GM23338 (cell line): ENCODE data around the gene C12orf60. TPM values are rescaled to one million over a fixed set of nuclear protein-coding genes. Genes with fewer than 3 reads are reported as not detected.
A peak's percentile ranks its signal among the peaks of the same experiment; 100 is the strongest.
"Not testable (repeated sequence)": the region's sequence is repeated elsewhere in the genome, so short reads cannot be mapped to it uniquely, and the experiment has no call there.

Source experiments
- ATAC-seq: fragments of 200-7000 bp; cut with Tn5 transposase; 3 replicates; pipeline ENCODE4 v1.9.1; 2020
- DNase-seq: peaks from one replicate; pipeline ENCODE4 v3.0.0-alpha.2; 2015; ENCODE audit warnings: low spot score
- H2AFZ ChIP-seq: fragments of 200-600 bp; sonication (generic); 2 replicates; pipeline ENCODE4 v1.8.0; 2016; ENCODE audit warnings: antibody characterized with exemption, mild to moderate bottlenecking, moderate library complexity
- H3F3A ChIP-seq: fragments of 200-600 bp; sonication (generic); replicated peaks from 2 replicates; pipeline ENCODE4 v1.8.0; 2017; ENCODE audit warnings: antibody characterized with exemption, mixed run types, low read depth
- H3K27ac ChIP-seq: fragments of 200-600 bp; sonication (generic); 2 replicates; pipeline ENCODE4 v1.6.1; 2016; ENCODE audit warnings: low read depth
- H3K27me3 ChIP-seq: fragments of 200-600 bp; sonication (generic); 2 replicates; pipeline ENCODE4 v1.8.0; 2016; ENCODE audit warnings: mild to moderate bottlenecking, mixed run types, moderate library complexity; ENCODE audit not compliant: insufficient read depth
- H3K36me3 ChIP-seq: fragments of 200-600 bp; sonication (generic); 2 replicates; pipeline ENCODE4 v1.8.0; 2016; ENCODE audit warnings: mild to moderate bottlenecking; ENCODE audit not compliant: insufficient read depth
- H3K4me1 ChIP-seq: fragments of 200-600 bp; sonication (generic); 2 replicates; pipeline ENCODE4 v1.8.0; 2016; ENCODE audit warnings: mild to moderate bottlenecking, moderate library complexity; ENCODE audit not compliant: insufficient read depth
- H3K4me2 ChIP-seq: fragments of 200-600 bp; sonication (generic); 2 replicates; pipeline ENCODE4 v1.7.1; 2017; ENCODE audit warnings: mixed run types
- H3K4me3 ChIP-seq: fragments of 200-600 bp; sonication (generic); 2 replicates; pipeline ENCODE4 v1.6.1; 2016; ENCODE audit warnings: mixed run types
- H3K79me2 ChIP-seq: fragments of 200-600 bp; sonication (generic); replicated peaks from 2 replicates; pipeline ENCODE4 v1.8.0; 2017; ENCODE audit warnings: mild to moderate bottlenecking; ENCODE audit not compliant: insufficient read depth
- H3K9me2 ChIP-seq: fragments of 200-600 bp; sonication (generic); 2 replicates; pipeline ENCODE4 v1.8.0; 2017; ENCODE audit not compliant: insufficient read depth
- H4K20me1 ChIP-seq: fragments of 200-600 bp; sonication (generic); replicated peaks from 2 replicates; pipeline ENCODE4 v1.8.0; 2017; ENCODE audit warnings: mild to moderate bottlenecking; ENCODE audit not compliant: insufficient read depth
- H3K27ac Mint-ChIP-seq: 2 replicates; pipeline ENCODE4 v1.8.0; 2020; ENCODE audit warnings: inconsistent platforms, mild to moderate bottlenecking, moderate library complexity, mixed read lengths
- H3K27me3 Mint-ChIP-seq: 3 replicates; pipeline ENCODE4 v1.8.0; 2022; ENCODE audit warnings: low read depth, mild to moderate bottlenecking, moderate library complexity, mixed read lengths, inconsistent platforms; ENCODE audit not compliant: insufficient read depth, poor library complexity
- H3K36me3 Mint-ChIP-seq: 3 replicates; pipeline ENCODE4 v1.8.0; 2021; ENCODE audit warnings: low read depth, mild to moderate bottlenecking, inconsistent platforms, moderate library complexity, mixed read lengths
- H3K4me1 Mint-ChIP-seq: 3 replicates; pipeline ENCODE4 v1.8.0; 2020; ENCODE audit warnings: mild to moderate bottlenecking, inconsistent platforms, mixed read lengths
- H3K4me3 Mint-ChIP-seq: 3 replicates; pipeline ENCODE4 v1.8.0; 2021; ENCODE audit warnings: moderate library complexity, mild to moderate bottlenecking, inconsistent platforms, mixed read lengths
- H3K9me3 Mint-ChIP-seq: 3 replicates; pipeline ENCODE4 v1.8.0; 2020; ENCODE audit warnings: moderate library complexity, mild to moderate bottlenecking, inconsistent platforms, mixed read lengths
- CREB1 ChIP-seq: fragments of 250-450 bp; sonication (Bioruptor Pico); IDR thresholded peaks from 2 replicates; pipeline ENCODE4 v1.5.0; 2020; ENCODE audit warnings: low read depth, mild to moderate bottlenecking, moderate library complexity
- EZH2 ChIP-seq: fragments of 200-600 bp; sonication (generic); IDR thresholded peaks from one replicate; pipeline ENCODE4 v1.8.0; 2017; ENCODE audit warnings: antibody characterized with exemption, mild to moderate bottlenecking, low read depth; ENCODE audit not compliant: unreplicated experiment
- EZH2phosphoT487 ChIP-seq: fragments of 200-600 bp; sonication (generic); IDR thresholded peaks from one replicate; pipeline ENCODE4 v1.8.1; 2018; ENCODE audit warnings: antibody characterized with exemption; ENCODE audit not compliant: unreplicated experiment
- JUNB ChIP-seq: IDR thresholded peaks from one replicate; pipeline ENCODE4 v1.6.1; 2016; ENCODE audit warnings: antibody characterized with exemption; ENCODE audit not compliant: unreplicated experiment
- NANOG ChIP-seq: IDR thresholded peaks from 2 replicates; pipeline ENCODE4 v1.6.1; 2016; ENCODE audit warnings: antibody characterized with exemption, borderline replicate concordance
- STAT1 ChIP-seq: IDR thresholded peaks from one replicate; pipeline ENCODE4 v1.6.1; 2016; ENCODE audit warnings: antibody characterized with exemption; ENCODE audit not compliant: unreplicated experiment
- ZNF331 ChIP-seq: fragments of 250-450 bp; sonication (Bioruptor Pico); IDR thresholded peaks from 2 replicates; pipeline ENCODE4 v1.5.0; 2020; ENCODE audit warnings: low read depth, mild to moderate bottlenecking, moderate library complexity
- polyA plus RNA-seq: library from polyadenylated mRNA; unstranded; fragments of >200 nt; fragmentation: Nextera tagmentation; extraction: Ambion mirVana; gene quantifications from 2 replicates; pipeline ENCODE4 v1.2.1, GENCODE V29; 2016
- total RNA-seq: library from RNA; depleted of rRNA; stranded (reverse); fragments of >200 nt; shearing (Covaris generic); gene quantifications from 2 replicates; pipeline ENCODE4 v1.2.3, GENCODE V29; 2014
- TF ChIP-seq, protein P1 (sequence below): IDR thresholded peaks from one replicate; pipeline ENCODE4 v1.6.1; 2018; ENCODE audit warnings: antibody characterized with exemption; ENCODE audit not compliant: unreplicated experiment
- TF ChIP-seq, protein P2 (sequence below), 2 experiments: fragments of 200-600 bp in 1 of 2; sonication (generic) in 1 of 2; conservative IDR thresholded peaks; 2 replicates each; pipeline versions ENCODE4 v1.5.1 to v1.6.1; 2016 to 2017; ENCODE audit warnings: antibody characterized with exemption in 2 of 2, low read depth in 2 of 2, mild to moderate bottlenecking in 2 of 2, moderate library complexity in 1 of 2
- TF ChIP-seq, protein P3 (sequence below): IDR thresholded peaks from 2 replicates; pipeline ENCODE4 v1.6.1; 2016; ENCODE audit warnings: antibody characterized with exemption

The C12orf60 gene
- total and polyA plus RNA-seq, 2 experiments from 2014 or later = 1.7 to 2.3 TPM

DNA sequence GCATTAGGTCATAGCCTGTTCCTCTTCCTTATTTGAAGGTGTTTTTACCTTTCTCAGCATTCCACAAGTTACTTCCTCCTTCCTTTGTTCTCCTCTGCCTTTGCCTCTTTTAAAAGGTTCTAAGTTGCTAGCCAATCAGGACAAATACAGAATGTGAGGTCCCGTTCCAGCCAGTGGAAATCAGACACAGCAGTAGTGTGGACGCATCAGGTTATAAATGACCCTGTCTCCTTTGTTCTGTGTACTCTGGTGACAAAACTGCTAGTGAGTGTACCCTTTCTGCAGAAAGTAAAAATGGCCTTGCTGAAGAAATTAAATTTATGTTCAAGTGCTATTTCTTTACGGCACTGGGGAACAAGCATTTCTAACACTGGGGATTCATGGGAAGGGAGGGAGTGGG is 37.5 kb upstream of the C12orf60 start:
- not testable (repeated sequence) for H3K4me3 Mint-ChIP-seq, H2AFZ ChIP-seq, H3K4me2 ChIP-seq, H3K4me1 ChIP-seq, H3F3A ChIP-seq, DNase-seq, H3K27me3 ChIP-seq, H3K9me2 ChIP-seq, H4K20me1 ChIP-seq, H3K4me3 ChIP-seq, ATAC-seq, H3K36me3 ChIP-seq
- peaks cover 25% of the 10 kb centered on the region for H3K27me3 Mint-ChIP-seq
- peaks cover 13% of the 10 kb centered on the region; the same call in 2 of the 3 replicates for H3K4me1 Mint-ChIP-seq
- H3K36me3 Mint-ChIP-seq = peaks cover 67% of the 10 kb centered on the region
- Histone ChIP-seq H3K79me2 (peaks cover 50% of the 10 kb centered on the region), H3K27ac (peak overlapping the region; percentile 52)
- peak overlapping the region; percentile 51; the same call in 1 of the 2 replicates for H3K27ac Mint-ChIP-seq
- H3K9me3 Mint-ChIP-seq = peaks cover 40% of the 10 kb centered on the region

DNA sequence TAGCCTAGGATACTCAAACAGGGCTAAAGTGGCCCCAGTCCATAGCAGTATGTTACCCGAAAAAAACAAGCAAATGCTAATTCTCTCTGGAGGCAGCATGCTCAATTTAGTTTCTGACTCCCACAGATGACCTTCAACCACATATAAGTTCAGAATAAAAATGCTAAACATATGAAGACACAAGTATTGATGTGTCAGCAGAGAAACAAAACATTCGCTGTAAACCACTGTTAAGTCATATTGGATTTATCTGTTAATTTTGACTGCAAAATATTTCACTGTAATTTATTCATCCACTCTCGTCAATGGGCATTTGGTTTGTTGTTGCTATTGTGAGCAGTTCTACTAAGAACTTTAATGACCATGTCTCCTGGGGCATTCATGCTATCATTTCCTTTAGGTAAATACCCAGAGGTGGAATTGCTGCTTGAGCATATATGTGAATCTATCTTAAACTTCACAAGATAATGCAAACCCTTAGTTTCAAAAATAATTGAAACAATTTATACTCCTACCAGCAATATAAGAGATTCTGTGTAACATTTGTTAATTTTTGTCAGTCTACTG is 36.7 kb upstream of the C12orf60 start:
- ATAC-seq (no peak), DNase-seq (no peak)
- Histone ChIP-seq H3K4me1 (peaks cover under 1% of the 10 kb centered on the region), H3K4me3 (no peak overlapping the region), H2AFZ (no peak overlapping the region), H4K20me1 (no peaks in the 10 kb centered on the region; the same call in 1 of the 2 replicates), H3K4me2 (no peak overlapping the region), H3K27ac (peak overlapping the region; percentile 52), H3K27me3 (no peaks in the 10 kb centered on the region), H3K9me2 (no peaks in the 10 kb centered on the region), H3K36me3 (no peaks in the 10 kb centered on the region), H3F3A (0 out of 2 replicates have a peak, but pooled peaks cover 5% of the 10 kb centered on the region), H3K79me2 (peaks cover 50% of the 10 kb centered on the region)
- TF ChIP-seq ZNF331 (CRISPR knock-in tag) = no peak
- no peak for TF ChIP-seq NANOG
- peaks cover 14% of the 10 kb centered on the region for H3K4me1 Mint-ChIP-seq
- peak overlapping the region; percentile 25; the same call in 1 of the 3 replicates for H3K4me3 Mint-ChIP-seq
- H3K36me3 Mint-ChIP-seq = peaks cover 60% of the 10 kb centered on the region
- H3K27ac Mint-ChIP-seq = 0 out of 2 replicates have a peak overlapping the region, but pooled peaks have one; percentile 48
- peaks cover 34% of the 10 kb centered on the region for H3K9me3 Mint-ChIP-seq
- H3K27me3 Mint-ChIP-seq = peaks cover 27% of the 10 kb centered on the region

DNA sequence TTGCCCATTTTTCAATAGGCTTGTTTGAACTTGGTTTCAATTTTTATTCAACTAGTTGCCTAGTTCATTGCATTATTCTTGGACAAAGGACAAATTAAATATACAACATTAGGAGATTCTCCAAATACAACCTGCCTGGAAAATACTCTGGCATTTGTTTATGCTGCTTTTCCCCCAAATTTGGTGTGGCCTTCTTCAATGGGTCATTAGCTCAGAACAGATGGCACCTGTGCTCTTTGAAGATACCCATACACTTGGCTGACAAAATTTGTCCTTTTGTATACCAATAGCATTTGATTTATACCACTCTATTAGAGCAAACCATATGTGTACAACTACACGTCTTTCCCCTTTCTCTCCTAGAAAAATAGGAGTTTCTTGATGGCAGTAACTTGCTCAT is 35.9 kb upstream of the C12orf60 start:
- no peak for ATAC-seq
- peak overlapping the region; percentile 98; the same call in 2 of the 3 replicates for H3K4me3 Mint-ChIP-seq
- Histone ChIP-seq H3K79me2 (peaks cover 50% of the 10 kb centered on the region), H3K9me2 (no peaks in the 10 kb centered on the region), H3F3A (0 out of 2 replicates have a peak, but pooled peaks cover 5% of the 10 kb centered on the region), H3K4me2 (peak overlapping the region; percentile 72), H3K27me3 (no peaks in the 10 kb centered on the region), H3K27ac (0 out of 2 replicates have a peak overlapping the region, but pooled peaks have one; percentile 52), H3K36me3 (no peaks in the 10 kb centered on the region), H4K20me1 (no peaks in the 10 kb centered on the region; the same call in 1 of the 2 replicates), H2AFZ (no peak overlapping the region), H3K4me3 (peak overlapping the region; percentile 82), H3K4me1 (peaks cover 6% of the 10 kb centered on the region)
- DNase-seq = no peak
- peaks cover 54% of the 10 kb centered on the region for H3K36me3 Mint-ChIP-seq
- H3K27ac Mint-ChIP-seq = no peak overlapping the region; the same call in 1 of the 2 replicates
- H3K27me3 Mint-ChIP-seq = peaks cover 29% of the 10 kb centered on the region
- H3K9me3 Mint-ChIP-seq = peaks cover 32% of the 10 kb centered on the region
- H3K4me1 Mint-ChIP-seq = peaks cover 19% of the 10 kb centered on the region
- TF ChIP-seq EZH2 (no peak), EZH2phosphoT487 (no peak), NANOG (no peak), JUNB (no peak), STAT1 (no peak), ZNF331 (CRISPR knock-in tag) (no peak), CREB1 (CRISPR knock-in tag) (no peak)
- TF ChIP-seq, protein P1, sequence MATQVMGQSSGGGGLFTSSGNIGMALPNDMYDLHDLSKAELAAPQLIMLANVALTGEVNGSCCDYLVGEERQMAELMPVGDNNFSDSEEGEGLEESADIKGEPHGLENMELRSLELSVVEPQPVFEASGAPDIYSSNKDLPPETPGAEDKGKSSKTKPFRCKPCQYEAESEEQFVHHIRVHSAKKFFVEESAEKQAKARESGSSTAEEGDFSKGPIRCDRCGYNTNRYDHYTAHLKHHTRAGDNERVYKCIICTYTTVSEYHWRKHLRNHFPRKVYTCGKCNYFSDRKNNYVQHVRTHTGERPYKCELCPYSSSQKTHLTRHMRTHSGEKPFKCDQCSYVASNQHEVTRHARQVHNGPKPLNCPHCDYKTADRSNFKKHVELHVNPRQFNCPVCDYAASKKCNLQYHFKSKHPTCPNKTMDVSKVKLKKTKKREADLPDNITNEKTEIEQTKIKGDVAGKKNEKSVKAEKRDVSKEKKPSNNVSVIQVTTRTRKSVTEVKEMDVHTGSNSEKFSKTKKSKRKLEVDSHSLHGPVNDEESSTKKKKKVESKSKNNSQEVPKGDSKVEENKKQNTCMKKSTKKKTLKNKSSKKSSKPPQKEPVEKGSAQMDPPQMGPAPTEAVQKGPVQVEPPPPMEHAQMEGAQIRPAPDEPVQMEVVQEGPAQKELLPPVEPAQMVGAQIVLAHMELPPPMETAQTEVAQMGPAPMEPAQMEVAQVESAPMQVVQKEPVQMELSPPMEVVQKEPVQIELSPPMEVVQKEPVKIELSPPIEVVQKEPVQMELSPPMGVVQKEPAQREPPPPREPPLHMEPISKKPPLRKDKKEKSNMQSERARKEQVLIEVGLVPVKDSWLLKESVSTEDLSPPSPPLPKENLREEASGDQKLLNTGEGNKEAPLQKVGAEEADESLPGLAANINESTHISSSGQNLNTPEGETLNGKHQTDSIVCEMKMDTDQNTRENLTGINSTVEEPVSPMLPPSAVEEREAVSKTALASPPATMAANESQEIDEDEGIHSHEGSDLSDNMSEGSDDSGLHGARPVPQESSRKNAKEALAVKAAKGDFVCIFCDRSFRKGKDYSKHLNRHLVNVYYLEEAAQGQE = no peak
- TF ChIP-seq, protein P2, sequence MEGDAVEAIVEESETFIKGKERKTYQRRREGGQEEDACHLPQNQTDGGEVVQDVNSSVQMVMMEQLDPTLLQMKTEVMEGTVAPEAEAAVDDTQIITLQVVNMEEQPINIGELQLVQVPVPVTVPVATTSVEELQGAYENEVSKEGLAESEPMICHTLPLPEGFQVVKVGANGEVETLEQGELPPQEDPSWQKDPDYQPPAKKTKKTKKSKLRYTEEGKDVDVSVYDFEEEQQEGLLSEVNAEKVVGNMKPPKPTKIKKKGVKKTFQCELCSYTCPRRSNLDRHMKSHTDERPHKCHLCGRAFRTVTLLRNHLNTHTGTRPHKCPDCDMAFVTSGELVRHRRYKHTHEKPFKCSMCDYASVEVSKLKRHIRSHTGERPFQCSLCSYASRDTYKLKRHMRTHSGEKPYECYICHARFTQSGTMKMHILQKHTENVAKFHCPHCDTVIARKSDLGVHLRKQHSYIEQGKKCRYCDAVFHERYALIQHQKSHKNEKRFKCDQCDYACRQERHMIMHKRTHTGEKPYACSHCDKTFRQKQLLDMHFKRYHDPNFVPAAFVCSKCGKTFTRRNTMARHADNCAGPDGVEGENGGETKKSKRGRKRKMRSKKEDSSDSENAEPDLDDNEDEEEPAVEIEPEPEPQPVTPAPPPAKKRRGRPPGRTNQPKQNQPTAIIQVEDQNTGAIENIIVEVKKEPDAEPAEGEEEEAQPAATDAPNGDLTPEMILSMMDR (conservative IDR thresholded peaks at IDR 0.05; ENCODE audit: low read depth in 2 of 2) = no peak
- TF ChIP-seq, protein P3, sequence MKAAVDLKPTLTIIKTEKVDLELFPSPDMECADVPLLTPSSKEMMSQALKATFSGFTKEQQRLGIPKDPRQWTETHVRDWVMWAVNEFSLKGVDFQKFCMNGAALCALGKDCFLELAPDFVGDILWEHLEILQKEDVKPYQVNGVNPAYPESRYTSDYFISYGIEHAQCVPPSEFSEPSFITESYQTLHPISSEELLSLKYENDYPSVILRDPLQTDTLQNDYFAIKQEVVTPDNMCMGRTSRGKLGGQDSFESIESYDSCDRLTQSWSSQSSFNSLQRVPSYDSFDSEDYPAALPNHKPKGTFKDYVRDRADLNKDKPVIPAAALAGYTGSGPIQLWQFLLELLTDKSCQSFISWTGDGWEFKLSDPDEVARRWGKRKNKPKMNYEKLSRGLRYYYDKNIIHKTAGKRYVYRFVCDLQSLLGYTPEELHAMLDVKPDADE = no peak
